Liver (tissue), 3 donors: Measurements from ENCODE around the gene ZNF592.

Experiments
- ATF3 ChIP-seq: IDR thresholded peaks from 2 replicates; pipeline ENCODE4 v1.6.1; 2016; ENCODE audit warnings: antibody characterized with exemption
- CTCF ChIP-seq: fragments of 150-350 bp; IDR thresholded peaks from 2 replicates; pipeline ENCODE4 v1.5.1; 2017; ENCODE audit warnings: improper control_type of control experiment, low read depth, low read length; ENCODE audit not compliant: missing input control
- EGR1 ChIP-seq, 2 donors: IDR thresholded peaks; 2 replicates each; pipeline ENCODE4 v1.6.1; 2016 to 2018; ENCODE audit warnings: antibody characterized with exemption in 2 of 2, low read depth in 2 of 2
- GABPA ChIP-seq, 2 donors: IDR thresholded peaks in 1 of 2; conservative IDR thresholded peaks in 1 of 2; 2 replicates each; pipeline ENCODE4 v1.6.1; 2016; ENCODE audit warnings: antibody characterized with exemption in 2 of 2, mild to moderate bottlenecking in 1 of 2, moderate library complexity in 1 of 2
- JUND ChIP-seq, 2 donors: IDR thresholded peaks; 2 replicates each; pipeline ENCODE4 v1.6.1; 2016; ENCODE audit warnings: antibody characterized with exemption in 2 of 2
- donor health status: healthy.
- donor health status: healthy.

- no peak for TF ChIP-seq CTCF
- no peak for TF ChIP-seq EGR1 (IDR thresholded peaks at IDR 0.05; ENCODE audit: low read depth in 2 of 2)
- no peak for TF ChIP-seq GABPA (IDR thresholded peaks at IDR 0.05 in 1 of 2, conservative IDR thresholded peaks at IDR 0.05 in 1 of 2)
- no peak for TF ChIP-seq JUND (IDR thresholded peaks at IDR 0.05)
- no peak for TF ChIP-seq ATF3
These were observed 66.5 kb downstream of the ZNF592 start for GRCh38 chr15:84814916-84815315.
